GM20000 (cell line): ENCODE results near the gene C2orf69.

Source experiments
- DNase-seq: peaks from one replicate; pipeline ENCODE4 v3.0.0; 2012; ENCODE audit warnings: low spot score
- CTCF ChIP-seq: IDR thresholded peaks from 2 replicates; pipeline ENCODE4 v1.5.1; 2012; ENCODE audit warnings: mild to moderate bottlenecking, control low read depth; ENCODE audit errors: extremely low read depth, missing control alignments

Gene C2orf69

GRCh38 chr2:199911052-199911876 lies at the start of gene C2orf69:
TSS of gene C2orf69 (plus strand) at chr2:199911293. CDS start at chr2:199911439, 146 bp downstream.
- no peak for TF ChIP-seq CTCF
- DNase-seq = peak; percentile 95

GRCh38 chr2:199862788-199863187 lies 48.3 kb upstream of the C2orf69 start:
- no peak for DNase-seq

GRCh38 chr2:199865905-199866304 lies 45.2 kb upstream of the C2orf69 start:
- no peak for DNase-seq
- no peak for TF ChIP-seq CTCF

More at GRCh38 chr2:199862788-199863187, 48.3 kb upstream of the C2orf69 start:
- TF ChIP-seq CTCF = no peak

GRCh38 chr2:199868431-199869226 lies 42.5 kb upstream of the C2orf69 start:
- TF ChIP-seq CTCF = no peak
- DNase-seq = no peak

GRCh38 chr2:199869227-199869541 lies 41.9 kb upstream of the C2orf69 start:
- TF ChIP-seq CTCF = no peak
- DNase-seq = no peak

GRCh38 chr2:199869653-199870052 lies 41.4 kb upstream of the C2orf69 start:
- TF ChIP-seq CTCF = no peak
- DNase-seq = no peak

- no peak for TF ChIP-seq CTCF
- DNase-seq = no peak
These were observed 40.5 kb upstream of the C2orf69 start for GRCh38 chr2:199870581-199870980.
